Activated CD4-positive, alpha-beta T cell treated with anti-CD3 and anti-CD28 coated beads for 24 hours (primary cell): ENCODE results near the gene C5orf52.
"Not testable (repeated sequence)": the region's sequence is repeated elsewhere in the genome, so short reads cannot be mapped to it uniquely, and the experiment has no call there.

Experiments used
- DNase-seq, 2 donors: peaks; one replicate each; pipeline ENCODE4 v3.0.0-alpha.2; 2020; ENCODE audit warnings: low read depth in 2 of 2

Gene C5orf52

DNA sequence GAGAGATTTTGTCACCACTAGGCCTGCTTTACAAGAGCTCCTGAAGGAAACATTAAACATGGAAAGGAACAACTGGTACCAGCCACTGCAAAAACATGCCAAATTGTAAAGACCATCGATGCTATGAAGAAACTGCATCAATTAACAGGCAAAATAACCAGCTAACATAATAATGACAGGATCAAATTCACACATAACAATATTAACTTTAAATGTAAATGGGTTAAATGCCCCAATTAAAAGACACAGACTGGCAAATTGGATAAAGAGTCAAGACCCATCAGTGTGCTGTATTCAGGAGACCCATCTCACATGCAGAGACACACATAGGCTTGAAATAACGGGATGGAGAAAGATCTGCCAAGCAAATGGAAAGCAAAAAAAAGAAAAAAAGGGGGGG is 51.6 kb downstream of the C5orf52 start:
- DNase-seq: not testable (repeated sequence)

DNA sequence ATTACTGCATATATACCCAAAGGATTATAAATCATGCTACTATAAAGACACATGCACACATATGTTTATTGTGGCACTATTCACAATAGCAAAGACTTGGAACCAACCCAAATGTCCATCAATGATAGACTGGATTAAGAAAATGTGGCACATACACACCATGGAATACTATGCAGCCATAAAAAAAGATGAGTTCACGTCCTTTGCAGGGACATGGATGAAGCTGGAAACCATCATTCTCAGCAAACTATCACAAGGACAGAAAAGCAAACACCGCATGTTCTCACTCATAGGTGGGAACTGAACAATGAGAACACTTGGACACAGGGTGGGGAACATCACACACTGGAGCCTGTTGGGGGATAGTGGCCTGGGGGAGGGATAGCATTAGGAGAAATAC is 55.3 kb downstream of the C5orf52 start:
- DNase-seq: not testable (repeated sequence)

DNA sequence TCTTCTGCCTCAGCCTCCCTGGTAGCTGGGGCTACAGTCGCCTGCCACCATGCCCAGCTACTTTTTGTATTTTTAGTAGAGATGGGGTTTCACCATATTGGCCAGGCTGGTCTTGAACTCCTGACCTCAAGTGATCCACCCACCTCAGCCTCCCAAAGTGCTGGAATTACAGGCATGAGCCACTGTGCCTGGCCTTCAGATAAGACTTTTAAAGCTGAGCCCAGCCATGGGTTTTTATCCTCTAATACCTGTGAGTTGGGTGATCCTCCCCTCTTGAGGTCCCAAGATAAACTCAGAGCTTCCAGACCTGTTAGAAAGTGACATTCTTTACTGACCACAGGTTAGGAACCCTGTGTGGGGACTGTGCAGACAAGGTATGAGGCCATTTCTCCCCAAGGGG is 56.5 kb downstream of the C5orf52 start:
- DNase-seq: not testable (repeated sequence)
